GM21447 (cell line): ENCODE results near the gene CAPRIN2.

Source experiments
- ATAC-seq: cut with Tn5 transposase; IDR thresholded peaks from one replicate; pipeline ENCODE4 v1.9.1; 2021; ENCODE audit not compliant: unreplicated experiment

Gene CAPRIN2

GRCh38 chr12:30700216-30700900 lies 54.4 kb downstream of the CAPRIN2 start:
- no peak for ATAC-seq

GRCh38 chr12:30698346-30698745 lies 56.4 kb downstream of the CAPRIN2 start:
- no peak for ATAC-seq

GRCh38 chr12:30696943-30697342 lies 57.8 kb downstream of the CAPRIN2 start:
- ATAC-seq: no peak

GRCh38 chr12:30696486-30696885 lies 58.3 kb downstream of the CAPRIN2 start:
- ATAC-seq: no peak

- peak; percentile 31 for ATAC-seq
Measured at GRCh38 chr12:30696103-30696408, 58.7 kb downstream of the CAPRIN2 start.

- peak; percentile 83 for ATAC-seq
Measured at GRCh38 chr12:30695199-30696102, 59.3 kb downstream of the CAPRIN2 start, which contains the start of gene IPO8. Gene IPO8 (minus strand): TSS chr12:30695869. CDS start chr12:30695647, 222 bp downstream.

GRCh38 chr12:30694412-30695198 lies 60.1 kb downstream of the CAPRIN2 start:
- peak; percentile 36 for ATAC-seq

GRCh38 chr12:30692470-30692869 lies 62.3 kb downstream of the CAPRIN2 start:
- no peak for ATAC-seq

- no peak for ATAC-seq
Measured at GRCh38 chr12:30691122-30691879, 63.5 kb downstream of the CAPRIN2 start.

GRCh38 chr12:30687265-30687986 lies 67.3 kb downstream of the CAPRIN2 start:
- no peak for ATAC-seq

- ATAC-seq: no peak
Measured at GRCh38 chr12:30679241-30679640, 75.5 kb downstream of the CAPRIN2 start.

- no peak for ATAC-seq
Measured at GRCh38 chr12:30678221-30678620, 76.5 kb downstream of the CAPRIN2 start.

GRCh38 chr12:30661210-30661609 lies 93.5 kb downstream of the CAPRIN2 start:
- no peak for ATAC-seq
